HG03280 (cell line): Measurements from ENCODE around the gene DOK4.
"Not testable (repeated sequence)": the region's sequence is repeated elsewhere in the genome, so short reads cannot be mapped to it uniquely, and the experiment has no call there.

Experiments used
- ATAC-seq: cut with Tn5 transposase; IDR thresholded peaks from one replicate; pipeline ENCODE4 v1.9.1; 2021; ENCODE audit warnings: mild to moderate bottlenecking, moderate library complexity; ENCODE audit not compliant: unreplicated experiment

The DOK4 gene

DNA sequence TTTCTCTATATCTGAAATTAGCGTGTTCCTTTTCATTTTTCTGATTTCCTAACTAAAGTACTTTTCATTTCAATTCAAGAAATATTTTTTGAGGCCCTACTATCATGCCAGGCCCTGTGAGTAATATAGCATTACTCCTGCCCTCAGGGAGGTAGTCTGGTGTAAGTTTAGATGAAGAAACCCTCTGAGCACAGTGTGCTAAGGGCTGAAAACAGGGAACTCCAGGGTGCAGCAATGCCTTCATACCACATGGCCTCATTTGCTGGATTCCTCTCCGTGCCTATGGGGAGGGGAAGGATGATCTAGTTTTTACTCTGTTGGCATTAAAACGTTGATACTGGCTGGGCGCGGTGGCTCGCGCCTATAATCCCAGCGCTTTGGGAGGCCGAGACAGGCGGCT lies 34.3 kb downstream of the DOK4 start:
- no peak for ATAC-seq

DNA sequence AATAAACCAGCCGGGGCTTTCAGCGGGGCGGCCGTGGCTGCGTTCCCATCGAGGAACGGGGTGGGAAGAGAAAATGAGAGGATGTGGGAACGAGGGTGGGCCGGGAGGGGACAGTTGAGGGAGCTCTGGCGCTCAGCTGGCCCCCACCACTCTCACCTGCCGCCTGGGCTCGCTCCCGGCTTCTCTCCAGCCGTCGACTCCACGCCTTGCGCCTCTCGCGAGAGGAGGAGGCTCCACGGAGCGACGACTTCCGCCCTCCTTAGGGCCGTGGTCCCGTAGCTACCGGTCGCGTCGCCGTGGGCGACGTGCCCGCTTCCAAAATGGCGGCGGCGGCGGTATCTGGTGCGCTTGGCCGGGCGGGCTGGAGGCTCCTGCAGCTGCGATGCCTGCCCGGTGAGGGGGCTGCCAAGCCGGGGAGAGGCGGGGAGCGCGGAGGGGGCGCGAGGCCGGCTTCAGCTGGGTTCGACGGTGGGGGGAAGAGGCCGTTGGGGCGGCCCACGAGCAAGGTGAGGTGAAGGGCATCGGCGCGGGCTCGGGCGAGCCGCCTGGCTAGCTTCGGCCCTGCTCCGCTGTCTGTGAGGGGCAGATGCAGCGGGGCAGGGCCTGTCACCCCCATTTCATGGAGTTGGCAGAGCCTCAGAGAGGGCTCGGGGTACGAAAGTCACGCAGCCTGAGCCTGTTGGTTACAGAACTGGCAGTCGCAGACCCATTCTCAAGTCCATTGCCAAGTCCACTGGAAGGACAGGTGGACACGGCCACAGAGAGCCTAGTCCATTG lies 38.9 kb downstream of the DOK4 start, which contains the start of the genes CIAPIN1 and COQ9:
Gene CIAPIN1, minus strand, starts transcription at position 200 of the 777 bp plus-strand sequence. CDS start 6,457 bp downstream, outside the sequence.
Gene COQ9, plus strand, starts transcription at position 294 of the 777 bp plus-strand sequence. Its CDS starts 27 bp downstream, at position 321.
- peak; percentile 97 for ATAC-seq

DNA sequence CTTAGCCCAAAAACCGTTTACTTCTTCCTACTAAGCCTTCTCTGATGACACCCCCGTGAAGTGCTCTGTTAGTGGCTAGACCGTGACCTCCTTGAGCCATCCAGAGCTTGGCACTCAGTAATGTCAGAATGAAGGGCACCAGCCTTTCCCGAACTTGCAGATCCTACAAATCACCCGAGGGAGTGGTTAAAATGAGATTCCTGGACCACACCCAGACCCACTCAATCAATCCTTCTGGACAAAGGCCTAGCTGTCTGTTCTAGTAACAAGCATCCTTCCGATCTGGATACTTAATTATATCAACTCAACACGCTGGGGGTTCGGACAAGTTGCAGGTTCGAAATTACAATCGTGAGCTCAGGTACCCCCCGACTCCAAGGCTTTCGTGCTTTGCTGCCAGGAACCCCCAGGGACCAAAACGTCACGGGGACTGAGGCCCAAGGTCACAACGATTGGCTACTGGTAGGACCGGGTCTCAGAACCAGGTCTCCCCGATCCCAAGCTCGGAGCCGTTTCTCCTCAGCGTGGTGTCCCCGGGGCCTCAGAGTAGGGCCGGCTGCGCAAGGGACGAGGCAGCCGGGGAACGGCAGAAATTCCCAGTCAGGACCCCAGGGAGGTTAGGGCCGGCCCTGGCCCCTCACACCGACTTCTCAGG lies 39.6 kb downstream of the DOK4 start:
- ATAC-seq, result peak; percentile 9

DNA sequence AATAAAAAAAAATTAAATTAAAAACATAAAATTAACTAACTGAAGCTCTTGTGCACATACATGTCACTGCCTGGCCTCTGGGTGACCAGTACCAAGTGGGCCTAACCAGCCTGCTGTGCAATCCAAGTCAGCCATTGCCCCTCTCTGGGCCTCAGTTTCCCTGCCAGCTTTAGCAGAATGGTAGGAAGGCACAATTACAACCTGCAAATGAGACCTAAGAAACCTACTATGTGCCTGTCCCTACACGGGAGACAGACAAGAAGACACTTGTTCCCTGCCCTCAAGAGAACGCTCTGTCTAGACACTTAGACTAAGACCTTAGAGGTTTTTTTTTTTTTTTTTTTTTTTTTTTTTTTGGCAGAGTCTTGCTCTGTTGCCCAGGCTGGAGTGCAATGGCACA lies 40.8 kb downstream of the DOK4 start:
- ATAC-seq, result no peak

GRCh38 chr16:57444711-57445110 lies 41.6 kb downstream of the DOK4 start:
- ATAC-seq, result no peak

DNA sequence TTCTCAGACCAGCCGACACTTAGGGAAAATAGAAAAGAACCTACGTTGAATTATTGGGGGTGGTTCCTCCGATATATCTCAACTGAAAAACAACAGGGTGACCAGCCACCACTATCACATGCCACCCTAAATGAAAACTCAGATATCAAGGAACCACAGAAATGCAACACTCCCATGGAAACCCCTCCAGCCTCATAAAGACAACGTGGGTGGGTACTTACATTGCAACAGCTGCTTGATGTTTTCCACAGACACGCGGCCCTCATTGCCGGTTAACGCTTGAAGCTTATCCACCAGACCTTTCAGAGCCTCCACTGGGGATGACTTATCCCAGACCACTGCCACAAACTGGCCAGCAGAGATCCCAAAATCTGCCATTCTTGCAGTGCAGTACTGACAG lies 45.7 kb downstream of the DOK4 start:
- ATAC-seq, result not testable (repeated sequence)

DNA sequence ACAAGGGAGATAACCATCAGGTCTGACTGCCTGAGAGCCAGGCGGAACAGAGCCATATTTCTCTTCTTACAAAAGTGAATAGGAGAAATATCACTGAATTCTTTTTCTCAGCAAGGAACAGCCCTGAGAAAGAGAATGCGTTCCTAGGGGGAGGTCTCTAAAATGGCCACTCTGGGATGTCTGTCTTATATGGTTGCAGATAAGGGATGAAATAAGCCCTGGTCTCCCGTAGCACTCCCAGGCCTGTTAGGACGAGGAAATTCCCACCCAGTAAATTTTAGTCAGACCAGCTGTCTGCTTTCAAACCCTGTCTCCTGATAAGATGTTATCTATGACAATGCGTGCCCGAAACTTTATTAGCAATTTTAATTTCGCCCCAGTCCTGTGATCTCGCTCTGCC lies 46.3 kb downstream of the DOK4 start:
- ATAC-seq, result not testable (repeated sequence)

- ATAC-seq, result no peak
These were observed 50.5 kb downstream of the DOK4 start for GRCh38 chr16:57435838-57436237.

DNA sequence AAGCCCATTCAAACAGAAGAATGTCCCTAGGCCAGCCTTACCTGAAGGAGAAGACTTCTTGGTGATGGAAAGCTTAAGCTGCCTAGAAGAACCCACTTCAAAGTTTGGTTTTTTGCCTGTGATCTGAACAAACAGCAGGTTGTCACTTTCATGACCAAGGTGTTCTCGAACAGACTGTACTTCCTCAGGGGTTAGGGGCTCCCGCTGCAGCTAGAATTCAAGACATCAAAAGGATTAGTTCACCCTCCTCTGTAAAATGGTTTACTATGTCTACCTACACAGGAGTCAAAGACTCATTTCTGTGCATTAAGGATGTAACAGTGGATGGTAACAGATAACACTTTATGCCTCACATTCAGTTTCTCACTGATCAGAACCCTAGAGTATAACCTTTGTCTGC lies 52.3 kb downstream of the DOK4 start:
- no peak for ATAC-seq

DNA sequence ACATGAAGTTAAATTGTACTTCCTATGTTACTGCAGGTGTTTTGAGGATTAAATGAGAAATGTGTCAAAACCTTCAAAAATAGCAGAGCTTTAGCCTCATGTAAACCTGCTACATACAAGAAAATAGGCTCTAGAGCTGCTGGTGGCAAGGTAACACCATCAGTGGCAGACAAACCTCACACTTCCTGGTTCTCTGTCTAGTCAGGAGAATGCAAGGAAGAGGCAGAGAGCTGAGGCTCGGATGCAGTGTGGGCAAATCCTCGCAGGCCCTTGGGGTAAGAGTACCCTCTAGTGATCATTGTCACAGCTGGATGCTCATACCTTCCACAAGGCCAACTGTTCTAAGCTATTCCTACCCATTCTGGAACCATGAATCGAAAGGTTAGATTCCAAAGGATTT lies 53.3 kb downstream of the DOK4 start:
- no peak for ATAC-seq

DNA sequence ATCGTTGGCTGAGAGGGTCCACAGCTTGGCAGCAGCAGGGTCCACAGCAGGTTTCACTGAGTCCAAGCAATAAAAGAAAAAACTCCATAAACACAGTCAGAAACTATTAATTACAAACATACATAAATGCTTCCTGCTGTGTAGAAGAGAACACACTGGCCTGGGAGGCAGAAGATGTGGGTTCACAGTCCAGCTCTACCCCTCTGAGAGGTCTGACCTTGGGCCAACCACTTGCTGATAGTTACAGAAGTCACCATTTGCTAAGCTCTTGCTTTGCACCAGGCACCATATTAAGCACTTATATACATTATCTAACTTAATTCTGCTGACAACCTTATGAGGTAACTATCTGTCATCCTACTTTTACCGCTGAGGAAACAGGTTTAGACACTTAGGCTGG lies 53.8 kb downstream of the DOK4 start:
- ATAC-seq, result no peak

- ATAC-seq, result no peak
These were observed 55.3 kb downstream of the DOK4 start for GRCh38 chr16:57430955-57431354.

- no peak for ATAC-seq
These were observed 58.5 kb downstream of the DOK4 start for GRCh38 chr16:57427824-57428223.

DNA sequence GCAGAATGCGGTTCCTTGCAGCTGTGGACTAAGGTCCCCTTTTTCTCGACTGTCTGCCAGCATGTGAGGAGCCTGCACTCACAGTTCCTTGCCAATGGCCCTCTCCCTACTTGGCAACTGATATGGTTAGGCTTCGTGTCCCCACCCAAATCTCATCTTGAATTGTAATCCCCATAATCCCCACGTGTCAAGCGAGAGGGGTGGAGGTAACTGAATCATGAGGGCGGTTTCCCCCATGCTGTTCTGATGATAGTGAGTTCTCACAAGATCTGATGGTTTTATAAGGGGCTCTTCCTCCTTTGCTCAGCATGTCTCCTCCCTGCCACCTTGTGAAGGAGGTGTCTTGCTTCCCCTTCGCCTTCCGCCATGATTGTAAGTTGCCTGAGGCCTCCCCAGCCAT lies 59.0 kb downstream of the DOK4 start:
- no peak for ATAC-seq

DNA sequence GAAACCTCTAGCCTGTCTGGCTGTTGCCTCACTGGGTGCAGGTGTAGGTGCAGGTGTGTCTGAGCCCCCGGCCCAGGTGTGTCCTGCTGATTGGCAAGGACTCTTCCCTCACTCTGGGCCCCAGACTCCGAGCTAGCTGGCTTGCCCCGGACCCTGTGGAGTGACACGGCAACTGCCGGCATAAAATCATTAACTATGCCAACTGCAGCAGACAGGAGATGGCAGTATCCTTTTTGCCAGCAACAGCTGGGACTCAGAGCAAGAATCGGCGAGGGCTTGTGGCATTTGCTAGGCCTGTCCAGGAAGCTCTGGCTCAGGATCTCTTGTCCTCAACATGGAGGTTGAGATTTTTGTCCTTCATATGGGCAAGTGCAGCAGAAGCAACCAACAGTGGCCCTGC lies 59.9 kb downstream of the DOK4 start:
- ATAC-seq, result no peak

DNA sequence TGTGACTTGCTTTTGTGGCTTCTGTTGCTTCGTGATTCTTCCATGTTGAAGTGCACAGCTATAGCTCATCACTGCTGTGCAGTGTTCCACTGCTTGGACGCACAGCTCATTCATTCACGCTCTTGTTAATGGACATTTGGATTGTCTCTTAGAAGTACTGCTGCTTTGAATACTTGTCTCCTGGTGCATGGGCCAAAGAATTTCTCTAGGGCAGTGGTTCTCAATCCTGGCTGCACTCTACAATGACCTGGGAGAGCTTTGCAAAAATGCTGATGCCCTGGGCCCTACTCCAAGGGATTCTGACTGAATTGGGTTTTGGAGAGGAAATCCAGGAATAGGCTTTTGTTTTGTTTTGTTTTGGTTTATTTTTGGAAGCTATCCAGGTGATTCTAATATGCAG lies 61.7 kb downstream of the DOK4 start:
- ATAC-seq, result no peak

- ATAC-seq, result no peak
These were observed 63.1 kb downstream of the DOK4 start for GRCh38 chr16:57423152-57423551.

DNA sequence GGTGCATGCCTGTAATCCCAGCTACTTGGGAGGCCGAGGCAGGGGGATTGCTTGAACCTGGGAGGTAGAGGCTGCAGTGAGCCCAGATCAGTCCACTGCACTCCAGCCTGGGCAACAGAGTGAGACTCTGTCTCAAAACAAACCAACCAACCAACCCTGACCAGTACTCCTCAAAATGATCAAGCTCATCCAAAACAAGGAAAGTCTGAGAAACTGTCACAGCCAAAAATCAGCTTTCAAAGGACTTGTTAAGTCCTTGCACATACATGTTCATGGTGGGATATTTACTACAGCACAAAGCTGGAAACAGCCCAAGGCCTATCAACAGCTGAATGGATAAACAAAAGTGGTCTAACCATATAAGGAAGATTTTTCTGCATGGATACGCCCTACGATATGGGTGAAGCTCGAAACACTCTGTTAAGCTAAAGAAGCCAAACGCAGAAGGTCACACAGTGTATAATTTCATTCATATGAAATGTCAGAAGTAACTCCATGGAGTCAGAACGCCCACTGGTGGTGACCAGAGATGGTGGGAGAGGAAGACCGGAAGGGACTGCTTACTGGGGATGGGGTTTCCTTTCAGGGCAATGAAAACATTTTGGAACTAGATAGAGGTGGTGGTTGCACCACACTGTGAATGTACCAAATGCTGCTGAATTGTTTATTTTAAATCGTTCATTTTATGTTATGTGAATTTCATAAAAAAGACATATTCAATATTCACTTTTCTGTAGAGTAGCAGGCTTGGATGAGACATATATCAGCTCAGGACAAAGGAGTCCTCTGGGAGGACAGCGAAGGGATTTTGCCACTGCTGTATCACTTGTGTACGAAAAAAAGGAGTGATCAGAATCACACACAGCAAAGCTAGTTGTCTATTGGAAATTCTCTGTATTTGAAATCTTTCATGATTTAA lies 64.0 kb downstream of the DOK4 start:
- no peak for ATAC-seq
